ENCODE data around the gene SLFN14.

SLFN14 gene

DNA sequence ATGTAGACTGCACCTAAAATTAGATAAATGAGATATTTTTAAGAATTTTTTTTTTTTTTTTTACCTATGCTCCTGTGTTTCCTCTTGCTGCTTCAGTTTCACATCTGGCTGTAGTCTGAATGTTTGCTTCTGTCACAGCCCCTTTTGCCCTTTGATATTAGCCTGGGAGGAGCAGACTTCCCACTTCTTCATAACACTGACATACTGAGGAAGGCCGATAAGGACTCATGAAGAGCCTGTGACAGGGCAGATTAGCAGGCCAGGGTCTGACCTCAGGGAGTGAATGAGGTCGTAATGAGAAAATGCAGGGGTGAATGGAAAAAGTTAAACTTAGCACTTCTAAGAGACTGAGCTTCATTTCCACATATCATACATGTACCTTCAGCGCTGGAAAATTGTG, at the start of gene SLFN14:
TSS of gene SLFN14 (minus strand) at position 117 of the 400 bp plus-strand sequence. CDS start 2,757 bp downstream, outside the sequence.
- in situ Hi-C loops (cut with MboI; ENCODE audit: low sequenced_read_pairs): no loop called here

- in situ Hi-C loops (cut with MboI; ENCODE audit: low sequenced_read_pairs): loop anchor here (25.0 kb wide), 1 partner anchor 127 kb away; the partner anchor contains the start of gene RASL10B
These were observed 49.2 kb upstream of the SLFN14 start for GRCh38 chr17:35609831-35610230.

DNA sequence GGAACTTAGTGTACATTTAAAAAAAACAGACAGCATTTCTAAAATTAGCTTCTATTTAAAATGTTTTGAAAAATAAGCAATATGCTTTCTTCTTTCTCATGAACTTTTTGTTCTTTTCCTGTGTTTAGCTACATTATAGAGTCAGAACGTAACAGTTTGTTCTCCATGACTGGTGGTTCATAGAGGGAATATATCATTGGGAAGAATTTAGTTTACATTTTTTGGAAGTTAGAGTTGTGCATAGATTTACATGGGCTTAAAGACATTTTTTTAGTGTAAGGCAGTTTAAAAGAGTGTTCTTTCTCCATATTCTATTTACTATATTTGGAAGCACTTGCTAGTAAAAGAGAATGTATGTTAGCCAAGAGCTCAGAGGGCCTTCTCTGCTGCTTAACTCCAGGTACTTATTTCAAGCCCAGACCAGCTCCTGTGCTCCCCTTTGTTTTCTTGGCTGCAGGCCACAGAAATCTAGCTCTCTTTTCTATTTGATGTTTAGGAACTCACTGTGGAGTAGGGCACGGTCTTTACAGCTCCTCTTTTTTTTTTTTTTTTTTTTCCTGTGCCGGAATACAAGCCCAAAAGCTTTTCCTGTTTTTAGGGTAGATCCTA, 46.7 kb upstream of the SLFN14 start:
- in situ Hi-C loops (cut with MboI; ENCODE audit: low sequenced_read_pairs): loop anchor here (25.0 kb wide), 1 partner anchor 130 kb away; the partner anchor contains the start of gene RASL10B

- in situ Hi-C loops (cut with MboI; ENCODE audit: low sequenced_read_pairs): loop anchor here (25.0 kb wide), 1 partner anchor 132 kb away; the partner anchor contains the start of gene RASL10B
These were observed 45.1 kb upstream of the SLFN14 start for GRCh38 chr17:35605678-35606077.

- in situ Hi-C loops (cut with MboI; ENCODE audit: low sequenced_read_pairs): loop anchor here (25.0 kb wide), 1 partner anchor 134 kb away; the partner anchor contains the start of gene RASL10B
These were observed 43.1 kb upstream of the SLFN14 start for GRCh38 chr17:35603674-35604073.

GRCh38 chr17:35597604-35598003, 37.0 kb upstream of the SLFN14 start:
- in situ Hi-C loops (cut with MboI; ENCODE audit: low sequenced_read_pairs): no loop called here

- in situ Hi-C loops (cut with MboI; ENCODE audit: low sequenced_read_pairs): no loop called here
These were observed 36.1 kb upstream of the SLFN14 start for GRCh38 chr17:35596530-35597233.

GRCh38 chr17:35596072-35596471, 35.5 kb upstream of the SLFN14 start:
- in situ Hi-C loops (cut with MboI; ENCODE audit: low sequenced_read_pairs): no loop called here

DNA sequence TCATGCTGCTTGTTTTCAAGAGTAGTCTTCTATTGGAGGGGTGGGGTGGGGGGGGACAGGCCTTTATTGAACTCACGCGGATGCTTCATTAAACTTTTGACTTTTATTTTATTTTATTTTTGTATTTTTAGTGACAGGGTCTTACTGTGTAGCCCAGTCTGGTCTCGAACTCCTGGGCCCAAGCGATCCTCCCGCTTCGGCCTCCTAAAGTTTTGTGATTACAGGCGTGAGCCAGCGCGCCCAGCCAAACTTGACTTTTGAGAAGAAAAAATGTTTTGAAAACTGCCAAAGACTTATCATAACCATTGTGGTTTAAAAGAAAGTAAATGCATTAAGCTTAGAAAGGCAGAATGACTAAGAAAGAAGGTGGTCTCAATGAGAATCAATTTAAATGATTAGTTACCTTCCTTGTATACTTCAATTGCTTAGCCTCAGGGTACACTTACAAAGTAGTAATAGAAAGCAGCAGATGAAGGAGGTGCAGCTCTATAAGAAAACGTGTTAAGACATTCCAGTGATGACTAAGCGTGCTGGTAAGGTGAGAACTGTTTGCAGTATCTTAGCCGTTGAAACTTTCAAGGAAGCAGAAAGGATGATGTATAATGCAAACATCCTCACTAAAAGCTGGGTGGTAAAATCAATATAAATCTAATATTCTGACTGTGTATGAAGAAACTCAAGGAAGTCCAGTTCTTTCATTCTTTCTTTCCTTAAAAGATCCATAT, 27.7 kb upstream of the SLFN14 start:
- in situ Hi-C loops (cut with MboI; ENCODE audit: low sequenced_read_pairs): no loop called here

DNA sequence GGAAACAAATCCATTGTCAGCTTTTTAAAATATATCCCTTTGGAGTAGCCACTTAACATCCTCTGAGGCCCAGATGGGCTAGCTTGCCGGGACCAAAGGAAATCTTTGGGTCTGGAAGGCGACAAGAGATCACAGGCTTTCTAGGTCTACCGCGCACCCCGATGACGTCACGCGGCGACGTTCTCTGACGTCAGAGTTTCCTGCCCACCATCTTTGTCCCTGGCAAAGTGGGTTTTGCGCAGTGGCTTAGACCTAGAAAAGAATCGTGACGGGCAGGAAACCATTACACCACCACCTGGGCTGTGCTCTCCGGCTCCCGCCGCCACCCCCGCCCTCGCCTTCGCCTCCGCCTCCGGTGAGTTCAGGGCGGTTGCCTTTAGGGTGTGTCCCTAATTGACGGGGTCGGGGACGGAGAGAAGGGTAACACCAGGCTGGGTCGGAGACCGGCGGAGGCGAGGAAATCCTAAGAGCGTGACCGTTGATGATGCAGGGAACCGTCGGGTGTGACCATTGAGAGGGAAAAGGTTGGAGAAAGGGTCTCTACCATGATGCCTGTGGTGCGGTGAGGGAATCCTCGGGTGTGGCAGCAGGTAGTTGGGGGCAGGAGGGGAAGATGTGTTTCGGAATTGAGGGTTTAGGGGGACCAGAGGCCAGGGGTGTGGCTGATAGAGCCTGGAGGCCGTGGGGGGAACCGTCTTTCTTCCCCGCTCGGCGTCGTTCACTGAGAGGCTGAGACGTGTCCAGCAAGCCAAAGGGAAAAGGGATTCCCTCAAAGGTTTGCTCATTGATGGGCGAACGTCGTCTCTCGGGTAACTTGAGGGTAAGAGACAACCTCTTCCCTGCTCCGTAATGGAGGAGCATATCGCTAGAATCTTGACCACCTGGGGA, 26.7 kb upstream of the SLFN14 start, which contains the start of gene AP2B1:
TSS of gene AP2B1 (plus strand) at position 249 of the 888 bp plus-strand sequence. CDS start 6,709 bp downstream, outside the sequence.
- in situ Hi-C loops (cut with MboI; ENCODE audit: low sequenced_read_pairs): no loop called here

GRCh38 chr17:35586569-35587073, 26.0 kb upstream of the SLFN14 start:
- in situ Hi-C loops (cut with MboI; ENCODE audit: low sequenced_read_pairs): no loop called here

- in situ Hi-C loops (cut with MboI; ENCODE audit: low sequenced_read_pairs): no loop called here
These were observed 23.4 kb upstream of the SLFN14 start for GRCh38 chr17:35584061-35584460.

- in situ Hi-C loops (cut with MboI; ENCODE audit: low sequenced_read_pairs): no loop called here
These were observed 18.4 kb upstream of the SLFN14 start for GRCh38 chr17:35578929-35579432.

GRCh38 chr17:35578197-35578928, 17.7 kb upstream of the SLFN14 start, which contains the start of gene PEX12:
PEX12 (minus strand) TSS chr17:35578571; CDS start chr17:35578021, 550 bp downstream.
- in situ Hi-C loops (cut with MboI; ENCODE audit: low sequenced_read_pairs): no loop called here

GRCh38 chr17:35577830-35578196, 17.2 kb upstream of the SLFN14 start:
- in situ Hi-C loops (cut with MboI; ENCODE audit: low sequenced_read_pairs): no loop called here

GRCh38 chr17:35575759-35576158, 15.1 kb upstream of the SLFN14 start:
- in situ Hi-C loops (cut with MboI; ENCODE audit: low sequenced_read_pairs): no loop called here

DNA sequence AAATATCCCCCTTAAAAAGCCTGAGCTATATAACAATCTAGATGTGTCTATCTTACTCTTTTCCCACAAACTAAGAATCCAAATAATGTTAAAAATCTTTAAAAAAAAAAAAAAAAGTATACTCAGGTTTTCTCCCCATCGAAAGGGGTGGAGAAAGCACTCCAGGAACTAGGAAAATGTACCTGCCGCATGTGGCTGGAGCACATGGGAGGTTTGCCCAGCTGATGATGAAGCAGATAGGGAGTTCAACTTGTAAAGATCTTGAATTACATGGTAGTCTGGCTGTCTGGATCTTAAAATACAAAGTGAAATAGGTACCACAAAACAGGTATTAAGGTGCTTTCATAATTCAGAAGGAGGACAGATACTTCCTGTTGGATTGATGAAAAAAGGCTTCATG, 8.8 kb upstream of the SLFN14 start:
- in situ Hi-C loops (cut with MboI; ENCODE audit: low sequenced_read_pairs): no loop called here

DNA sequence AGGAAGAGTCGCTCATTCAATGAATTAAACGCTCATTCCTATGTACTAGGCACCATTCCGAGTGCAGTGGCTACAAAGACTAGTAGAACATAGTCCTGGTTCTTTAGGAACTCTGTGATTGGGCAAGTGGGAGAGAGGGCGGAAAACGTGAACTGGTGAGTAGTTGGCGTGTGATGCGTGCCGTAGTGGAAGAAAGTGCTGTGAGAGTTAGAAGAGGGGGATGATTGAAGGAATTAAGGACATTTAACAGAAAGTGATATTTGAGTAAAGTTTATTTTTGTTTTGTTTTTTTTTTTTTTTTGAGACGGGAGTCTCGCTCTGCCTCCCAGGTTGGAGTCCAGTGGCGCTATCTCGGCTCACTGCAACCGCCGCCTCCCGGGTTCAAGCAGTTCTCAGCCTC, 7.9 kb upstream of the SLFN14 start:
- in situ Hi-C loops (cut with MboI; ENCODE audit: low sequenced_read_pairs): no loop called here

GRCh38 chr17:35566968-35567367, 6.3 kb upstream of the SLFN14 start:
- in situ Hi-C loops (cut with MboI; ENCODE audit: low sequenced_read_pairs): no loop called here

All from HL-60/S4 treated with phorbol 12-myristate 13-acetate at 8.2 ng/mL for 4 days and 3 days (cell line).